ENCODE data around the gene ST3GAL2.
"Not testable (repeated sequence)": the region's sequence is repeated elsewhere in the genome, so short reads cannot be mapped to it uniquely, and the experiment has no call there.

Gene ST3GAL2

DNA sequence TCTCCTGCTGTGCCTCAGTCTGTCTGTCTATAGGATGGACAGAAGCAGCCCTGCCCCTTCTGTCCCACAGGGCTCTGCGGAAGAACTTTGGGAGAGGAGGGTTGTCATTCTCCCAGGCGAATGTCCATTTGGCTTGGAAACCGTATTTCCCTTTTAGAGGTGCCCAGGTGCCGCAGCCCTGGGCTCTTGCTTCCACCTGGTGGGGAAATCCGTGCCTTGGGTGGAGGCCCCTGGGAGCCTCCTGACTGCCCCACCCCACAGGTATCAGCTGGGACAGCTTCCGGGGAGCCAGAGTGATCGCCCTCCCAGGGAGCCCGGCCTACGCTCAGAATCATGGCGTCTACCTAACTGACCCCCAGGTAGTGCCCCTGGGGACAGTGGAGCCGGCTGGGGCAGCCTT is 28.2 kb upstream of the ST3GAL2 start:
- DNase-seq, result no peak

- no peak for DNase-seq
These were observed 27.8 kb upstream of the ST3GAL2 start for GRCh38 chr16:70466805-70467076.

GRCh38 chr16:70465999-70466804 is 27.3 kb upstream of the ST3GAL2 start:
- no peak for DNase-seq

DNA sequence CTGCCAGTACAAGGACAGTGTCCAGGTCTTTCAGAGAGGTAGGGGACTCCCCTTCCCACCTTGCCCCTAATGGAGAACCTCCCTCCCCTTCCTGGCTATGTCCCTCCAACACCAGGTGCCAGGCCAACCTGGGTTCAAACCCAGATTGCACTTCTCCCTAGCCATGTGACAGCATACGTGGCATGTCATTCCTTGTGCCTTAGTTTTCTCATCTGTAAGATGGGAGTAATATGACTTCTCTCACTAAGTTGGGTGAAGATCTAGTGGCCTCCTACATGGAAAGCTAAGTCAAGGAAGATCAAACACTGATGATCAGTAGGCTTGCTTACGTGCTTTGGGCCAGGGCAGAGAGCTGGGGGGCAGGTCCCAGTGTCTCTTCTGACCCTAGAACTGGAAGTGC is 24.3 kb upstream of the ST3GAL2 start:
- DNase-seq, result no peak

GRCh38 chr16:70460737-70461261 is 21.9 kb upstream of the ST3GAL2 start:
- DNase-seq, result no peak

- no peak for DNase-seq
These were observed 18.7 kb upstream of the ST3GAL2 start for GRCh38 chr16:70457446-70458166.

GRCh38 chr16:70455910-70456309 is 17.0 kb upstream of the ST3GAL2 start:
- DNase-seq, result no peak

GRCh38 chr16:70454222-70455034 is 15.5 kb upstream of the ST3GAL2 start, which contains the start of gene FCSK:
Gene FCSK, plus strand, starts transcription at chr16:70454595. Its CDS starts 8,596 bp downstream, at chr16:70463191.
- no peak for DNase-seq

DNA sequence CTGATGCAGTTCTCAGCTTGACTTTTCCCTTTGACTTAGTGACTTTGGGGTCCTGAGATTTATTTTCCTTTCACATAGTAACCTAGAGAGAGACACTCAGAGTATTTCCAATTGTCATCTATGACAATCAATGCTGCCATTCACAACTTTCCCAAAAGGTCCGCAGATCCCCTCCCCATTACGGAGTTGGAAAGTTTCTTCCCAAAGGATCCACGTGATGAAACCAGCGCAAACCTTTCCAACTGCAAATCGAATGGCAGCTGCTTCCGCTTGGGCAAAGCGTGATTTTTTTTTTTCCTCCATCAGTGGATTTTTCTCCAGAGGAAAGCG is 15.0 kb upstream of the ST3GAL2 start:
- DNase-seq, result no peak

DNA sequence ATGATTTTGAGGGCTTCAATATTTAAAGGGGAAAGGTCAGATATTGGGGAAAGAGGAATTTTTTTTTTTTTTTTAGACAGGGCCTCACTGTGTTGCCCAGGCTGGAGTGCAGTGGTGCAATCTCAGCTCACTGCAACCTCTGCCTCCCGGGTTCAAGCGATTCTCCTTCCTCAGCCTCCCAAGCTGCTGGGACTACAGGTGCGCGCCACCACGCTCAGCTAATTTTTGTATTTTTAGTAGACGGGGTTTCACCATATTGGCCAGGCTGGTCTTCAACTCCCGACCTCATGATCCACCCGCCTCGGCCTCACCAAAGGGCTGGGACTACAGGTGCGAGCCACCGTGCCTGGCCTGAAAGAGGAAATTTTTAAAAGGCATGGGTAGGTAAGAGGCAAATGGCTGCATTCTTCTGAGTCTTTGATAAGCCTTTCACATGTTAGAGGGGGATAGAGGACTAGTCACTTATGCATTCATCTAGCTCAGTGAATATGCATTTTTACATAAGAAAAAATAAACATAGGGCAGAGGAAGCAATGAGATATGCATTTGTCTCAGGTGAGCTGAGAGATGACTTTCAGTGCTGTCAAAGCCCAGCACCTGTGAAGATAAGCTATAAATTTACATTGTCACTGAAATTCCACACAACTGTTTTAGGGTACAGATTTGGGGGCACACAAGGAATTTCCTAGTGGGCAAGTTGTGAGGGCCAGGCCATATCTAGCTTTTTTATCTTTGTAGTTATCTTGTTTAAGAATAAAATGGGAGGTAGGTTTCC is 14.4 kb upstream of the ST3GAL2 start:
- no peak for DNase-seq

DNA sequence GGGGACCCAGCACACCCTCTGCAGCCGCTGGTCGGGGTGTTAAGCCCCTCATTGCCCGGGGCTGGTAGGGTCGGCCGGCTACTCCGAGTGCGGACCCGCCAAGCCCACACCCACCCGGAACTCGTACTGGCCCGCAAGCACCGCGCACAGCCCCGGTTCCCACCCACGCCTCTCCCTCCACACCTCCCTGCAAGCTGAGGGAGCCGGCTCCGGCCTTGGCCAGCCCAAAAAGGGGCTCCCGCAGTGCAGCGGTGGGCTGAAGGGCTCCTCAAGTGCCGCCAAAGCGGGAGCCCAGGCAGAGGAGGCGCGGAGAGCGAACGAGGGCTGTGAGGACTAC is 12.1 kb upstream of the ST3GAL2 start:
- not testable (repeated sequence) for DNase-seq

DNA sequence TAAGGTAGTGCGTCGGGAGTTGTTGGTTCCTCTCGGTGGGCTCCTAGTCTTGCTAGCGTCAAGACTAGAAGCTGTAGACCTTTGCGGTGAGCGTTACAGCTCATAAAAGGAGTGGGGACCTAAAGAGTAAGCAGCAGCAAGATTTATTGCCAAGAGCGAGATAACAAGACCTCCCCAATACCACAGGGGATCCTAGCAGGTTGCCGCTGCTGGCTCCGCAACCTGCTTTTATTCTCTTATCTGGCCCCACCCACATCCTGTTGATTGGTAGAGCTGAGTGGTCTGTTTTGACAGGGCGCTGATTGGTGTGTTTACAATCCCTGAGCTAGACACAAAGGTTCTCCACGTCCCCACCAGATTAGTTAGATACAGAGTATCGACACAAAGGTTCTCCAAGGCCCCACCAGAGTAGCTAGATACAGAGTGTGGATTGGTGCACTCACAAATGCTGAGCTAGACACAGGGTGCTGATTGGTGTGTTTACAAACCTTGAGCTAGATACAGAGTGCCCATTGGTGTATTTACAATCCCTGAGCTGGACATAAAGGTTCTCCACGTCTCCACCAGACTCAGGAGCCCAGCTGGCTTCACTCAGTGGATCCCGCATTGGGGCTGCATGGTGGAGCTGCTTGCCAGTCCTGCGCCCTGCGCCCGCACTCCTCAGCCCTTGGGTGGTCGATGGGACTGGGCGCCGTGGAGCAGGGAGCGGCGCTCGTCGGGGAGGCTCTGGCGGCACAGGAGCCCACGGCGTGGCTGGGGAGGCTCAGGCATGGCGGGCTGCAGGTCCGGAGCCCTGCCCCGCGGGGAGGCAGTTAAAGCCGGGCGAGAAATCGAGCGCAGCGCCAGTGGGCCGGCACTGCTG is 11.5 kb upstream of the ST3GAL2 start:
- DNase-seq, result not testable (repeated sequence)

DNA sequence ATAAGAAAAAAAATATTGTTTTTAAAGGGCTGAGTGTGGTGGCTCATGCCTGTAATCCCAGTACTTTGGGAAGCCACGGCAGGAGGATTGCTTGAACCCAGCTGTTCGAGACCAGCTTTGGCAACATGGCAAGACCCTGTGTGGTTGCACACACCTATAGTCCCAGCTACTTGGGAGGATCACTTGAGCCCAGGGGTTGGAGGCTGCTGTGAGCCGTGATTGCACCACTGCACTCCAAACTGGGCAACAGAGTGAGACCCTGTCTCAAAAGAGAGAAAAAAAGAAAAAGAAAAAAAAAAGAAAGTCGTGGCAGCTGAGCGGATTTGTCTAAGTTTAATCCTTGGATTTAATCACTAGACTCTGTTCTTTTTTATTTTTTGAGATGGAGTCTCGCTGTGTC is 9.2 kb upstream of the ST3GAL2 start:
- no peak for DNase-seq

GRCh38 chr16:70444249-70445063 is 5.6 kb upstream of the ST3GAL2 start:
- no peak for DNase-seq

DNA sequence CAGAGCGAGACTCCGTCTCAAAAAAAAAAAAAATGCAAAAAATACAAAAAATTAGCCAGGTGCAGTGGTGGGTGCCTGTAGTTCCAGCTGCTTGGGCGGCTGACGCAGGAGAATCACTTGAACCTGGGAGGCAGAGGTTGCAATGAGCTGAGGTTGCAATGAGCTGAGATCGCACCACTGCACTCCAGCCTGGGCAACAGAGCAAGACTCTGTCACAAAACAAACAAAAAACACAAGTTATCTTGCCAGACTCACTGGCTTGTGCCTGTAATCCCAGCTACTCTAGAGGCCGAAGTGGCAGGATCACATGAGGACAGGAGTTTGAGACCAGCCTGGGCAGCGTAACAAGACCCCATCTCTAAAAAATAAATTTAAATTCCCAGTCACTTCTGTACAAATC is 3.4 kb upstream of the ST3GAL2 start:
- no peak for DNase-seq

DNA sequence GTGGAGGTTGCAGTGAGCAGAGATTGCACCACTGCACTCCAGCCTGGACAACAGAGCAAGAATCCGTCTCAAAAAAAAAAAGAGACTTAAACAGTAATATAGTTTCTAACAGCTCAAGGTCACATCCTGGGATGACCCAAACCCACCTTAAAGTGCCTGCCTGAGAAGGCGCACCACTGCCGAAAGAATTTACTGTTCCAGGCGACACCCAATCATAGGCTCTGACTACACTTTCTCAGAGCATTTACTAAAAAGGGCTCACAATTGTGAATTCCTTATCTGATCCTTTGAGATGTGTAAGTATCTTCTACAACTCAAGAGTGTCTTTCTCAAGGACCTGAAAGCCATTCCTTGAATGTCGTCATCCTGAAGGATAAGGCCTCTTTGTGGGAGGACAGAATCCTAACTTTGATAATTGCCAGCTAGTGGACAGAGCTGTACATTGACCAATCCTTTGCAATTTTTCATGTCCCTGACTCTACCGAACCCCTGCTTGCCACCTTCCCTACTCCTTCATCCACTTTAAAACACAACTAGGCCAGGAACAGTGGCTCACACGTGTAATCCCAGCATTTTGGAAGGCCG is 2.6 kb upstream of the ST3GAL2 start:
- DNase-seq, result no peak

DNA sequence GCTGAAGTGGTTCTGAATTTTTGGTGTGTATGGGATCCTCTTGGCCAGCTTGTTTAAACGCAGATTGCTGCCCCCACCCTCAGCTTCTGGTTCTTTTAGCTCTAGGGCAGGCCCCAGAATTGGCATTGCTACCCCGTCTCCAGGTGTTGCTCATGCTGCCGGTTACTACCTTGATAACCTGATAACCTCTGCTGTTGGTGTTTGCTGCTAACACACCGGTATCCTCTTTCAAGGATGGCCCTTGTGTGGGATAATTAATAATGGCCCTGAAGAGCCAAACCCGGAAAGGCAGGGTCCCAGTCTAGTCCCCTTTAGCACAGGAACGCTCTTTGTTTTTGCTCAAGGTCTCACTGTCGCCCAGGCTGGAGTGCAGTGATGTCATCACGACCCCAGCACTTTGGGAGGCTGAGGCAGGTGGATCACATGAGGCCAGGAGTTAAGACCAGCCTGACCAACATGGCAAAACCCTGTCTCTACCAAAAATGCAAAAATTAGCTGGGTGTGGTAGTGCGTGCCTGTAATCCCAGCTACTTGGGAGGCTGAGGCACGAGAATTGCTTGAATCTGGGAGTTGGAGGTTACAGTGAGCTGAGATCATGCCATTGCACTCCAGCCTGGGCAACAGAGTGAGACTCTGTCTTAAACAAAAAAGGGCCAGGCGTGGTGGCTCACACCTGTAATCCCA is 1.3 kb upstream of the ST3GAL2 start:
- no peak for DNase-seq

DNA sequence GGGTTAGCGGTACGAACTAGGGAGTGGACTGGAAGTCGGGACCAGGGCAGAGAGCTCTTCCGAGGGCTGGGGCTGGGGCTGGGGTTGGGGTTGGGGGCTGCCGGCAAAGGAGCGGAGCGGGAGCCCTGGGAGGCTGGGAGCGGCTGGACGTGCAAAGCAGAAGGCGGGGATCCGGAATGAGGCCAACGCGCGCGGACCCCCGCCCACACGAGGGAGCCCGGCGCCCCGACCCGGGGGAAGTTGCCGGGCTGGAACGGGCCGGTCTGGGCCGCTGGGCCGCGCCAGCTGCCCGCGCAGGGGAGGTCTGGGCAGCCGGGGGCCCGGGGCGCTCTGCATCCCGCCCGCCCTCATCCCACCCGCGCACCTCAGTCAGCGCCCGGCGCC is 323 bp downstream of the ST3GAL2 start:
- no peak for DNase-seq

- no peak for DNase-seq
These were observed 1.0 kb downstream of the ST3GAL2 start for GRCh38 chr16:70437582-70438557.
